ENCODE results near the gene MYOZ2. TPM values are rescaled to one million over a fixed set of nuclear protein-coding genes. Genes with fewer than 3 reads are reported as not detected.

MYOZ2 gene
- total and polyA plus RNA-seq, 2 of the 13 experiments (the other 11 are each of a cell fraction or from before 2014, with no cell fraction given), result 0.03 TPM; not detected in 1

DNA sequence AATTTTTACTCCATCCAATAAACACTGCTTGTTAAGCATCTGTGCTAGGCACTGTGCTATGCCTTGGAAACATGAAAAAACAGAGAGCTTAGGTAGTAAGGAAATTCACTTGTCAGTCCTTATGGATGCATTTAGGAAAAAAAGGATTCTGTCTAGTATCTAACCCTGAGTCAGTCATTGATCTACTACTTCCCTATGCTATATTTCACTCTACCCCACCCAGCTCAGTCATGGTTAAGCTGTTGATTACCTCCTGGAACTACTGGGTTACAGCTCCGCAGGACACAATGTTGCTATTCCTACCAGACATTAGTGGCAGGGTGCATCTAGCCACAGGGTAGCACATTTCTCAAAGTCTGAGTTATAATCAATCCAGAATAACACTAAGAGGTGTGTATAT lies 74.0 kb downstream of the MYOZ2 start (continued):
- no peak for TF ChIP-seq ZNF570 (CRISPR knock-in tag; IDR thresholded peaks at IDR 0.05; ENCODE audit: borderline replicate concordance)
- no peak for TF ChIP-seq BORCS8-MEF2B (CRISPR knock-in tag; IDR thresholded peaks at IDR 0.05)
- TF ChIP-seq GATAD2A (CRISPR knock-in tag; IDR thresholded peaks at IDR 0.05), result no peak
- TF ChIP-seq, protein P1, sequence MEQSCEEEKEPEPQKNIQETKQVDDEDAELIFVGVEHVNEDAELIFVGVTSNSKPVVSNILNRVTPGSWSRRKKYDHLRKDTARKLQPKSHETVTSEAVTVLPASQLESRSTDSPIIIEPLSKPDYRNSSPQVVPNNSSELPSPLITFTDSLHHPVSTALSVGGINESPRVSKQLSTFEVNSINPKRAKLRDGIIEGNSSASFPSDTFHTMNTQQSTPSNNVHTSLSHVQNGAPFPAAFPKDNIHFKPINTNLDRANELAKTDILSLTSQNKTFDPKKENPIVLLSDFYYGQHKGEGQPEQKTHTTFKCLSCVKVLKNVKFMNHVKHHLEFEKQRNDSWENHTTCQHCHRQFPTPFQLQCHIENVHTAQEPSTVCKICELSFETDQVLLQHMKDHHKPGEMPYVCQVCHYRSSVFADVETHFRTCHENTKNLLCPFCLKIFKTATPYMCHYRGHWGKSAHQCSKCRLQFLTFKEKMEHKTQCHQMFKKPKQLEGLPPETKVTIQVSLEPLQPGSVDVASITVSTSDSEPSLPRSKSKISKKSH (CRISPR knock-in tag; IDR thresholded peaks at IDR 0.05; ENCODE audit: borderline replicate concordance), result no peak

DNA sequence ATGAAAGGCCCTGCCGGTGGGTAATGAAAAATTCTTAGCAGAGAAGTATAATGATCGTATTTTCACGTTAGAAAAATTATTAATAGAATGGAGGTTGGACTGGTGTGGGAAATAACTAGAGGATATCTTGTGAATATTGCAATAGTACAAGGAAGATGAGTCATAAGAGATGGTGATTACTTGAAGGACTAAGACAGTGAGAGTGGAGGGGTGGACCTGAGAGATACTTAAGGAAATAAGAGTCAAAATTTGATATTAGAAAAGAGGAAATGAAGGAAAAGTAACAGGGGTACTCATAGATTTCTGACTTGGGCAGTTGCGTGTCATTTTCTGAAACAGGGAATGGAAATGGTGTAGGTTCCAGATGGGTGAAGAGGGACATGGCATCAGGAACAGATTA lies 75.1 kb downstream of the MYOZ2 start:
- DNase-seq (ENCODE audit: low spot score), result no peak
- H3K9me3 ChIP-seq (ENCODE audit: low read length), result no peaks in the 10 kb centered on the region
- CTCF ChIA-PET (ENCODE audit: low intra/inter-chr PET ratio, low total read pairs), result no interaction called here
- WGBS (ENCODE audit: low lambda C conversion rate), result 95% methylated on average over 4 of the region's 4 CpGs
- peaks cover 26% of the 10 kb centered on the region for H3K79me2 ChIP-seq (ENCODE audit: insufficient read depth, low read length)
- no peaks in the 10 kb centered on the region for H4K20me1 ChIP-seq (ENCODE audit: insufficient read depth, low read length)
- FAIRE-seq, result no peak
- no peaks in the 10 kb centered on the region; a peak in 1 of 5 replicates for H3K27me3 ChIP-seq (ENCODE audit: control insufficient read depth in 1 of 2, insufficient read depth in 2 of 2, low read length in 2 of 2)
- no peaks in the 10 kb centered on the region for H3K36me3 ChIP-seq (replicated peaks in 1 of 2; ENCODE audit: control insufficient read depth in 1 of 2, insufficient read depth in 2 of 2, low read length in 2 of 2)
- intact Hi-C loops (cut with micrococcal nuclease; ENCODE audit: unreplicated experiment) (loop anchor here (5.0 to 10.0 kb wide), 3 partner anchors 42 to 244 kb away; no protein-coding TSS in a partner anchor), in situ Hi-C loops (cut with HindIII; ENCODE audit: extremely low pct_ligation_motif_present, low pct_unique_long_range_greater_than_20kb) (loop anchor here (10.0 kb wide), 1 partner anchor 166 kb away; no protein-coding TSS in a partner anchor)
- no peak overlapping the region for H2AFZ ChIP-seq (ENCODE audit: low read length)
- no peak overlapping the region for H3K27ac ChIP-seq (ENCODE audit: extremely low read length, insufficient read depth, low read length)
- 0 out of 2 replicates have a peak overlapping the region, but pooled peaks have one; percentile 90 for H3K4me2 ChIP-seq (ENCODE audit: low read depth, low read length)
- H3K4me3 ChIP-seq (replicated peaks in 1 of 3; ENCODE audit: insufficient read depth in 1 of 3, low read depth in 2 of 3, low read length in 3 of 3), result no peak overlapping the region
- BruUV-seq (replicated peaks), result no TSS peak
- H3K4me1 ChIP-seq (ENCODE audit: insufficient read depth, low read length), result peaks cover 19% of the 10 kb centered on the region
- POLR2A ChIA-PET, result no interaction called here
- no peak for ATAC-seq
- H3K9ac ChIP-seq (ENCODE audit: insufficient read depth, low read depth, low read length), result peak overlapping the region; percentile 97; the same call in 1 of the 2 replicates
- no peak for TF ChIP-seq ZSCAN22 (CRISPR knock-in tag; IDR thresholded peaks at IDR 0.05)
- TF ChIP-seq CENPT (CRISPR knock-in tag; IDR thresholded peaks at IDR 0.05; ENCODE audit: low read depth), result no peak
- TF ChIP-seq, protein P2, sequence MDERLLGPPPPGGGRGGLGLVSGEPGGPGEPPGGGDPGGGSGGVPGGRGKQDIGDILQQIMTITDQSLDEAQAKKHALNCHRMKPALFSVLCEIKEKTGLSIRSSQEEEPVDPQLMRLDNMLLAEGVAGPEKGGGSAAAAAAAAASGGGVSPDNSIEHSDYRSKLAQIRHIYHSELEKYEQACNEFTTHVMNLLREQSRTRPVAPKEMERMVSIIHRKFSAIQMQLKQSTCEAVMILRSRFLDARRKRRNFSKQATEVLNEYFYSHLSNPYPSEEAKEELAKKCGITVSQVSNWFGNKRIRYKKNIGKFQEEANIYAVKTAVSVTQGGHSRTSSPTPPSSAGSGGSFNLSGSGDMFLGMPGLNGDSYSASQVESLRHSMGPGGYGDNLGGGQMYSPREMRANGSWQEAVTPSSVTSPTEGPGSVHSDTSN (CRISPR knock-in tag; IDR thresholded peaks at IDR 0.05), result no peak
- TF ChIP-seq, protein P3, sequence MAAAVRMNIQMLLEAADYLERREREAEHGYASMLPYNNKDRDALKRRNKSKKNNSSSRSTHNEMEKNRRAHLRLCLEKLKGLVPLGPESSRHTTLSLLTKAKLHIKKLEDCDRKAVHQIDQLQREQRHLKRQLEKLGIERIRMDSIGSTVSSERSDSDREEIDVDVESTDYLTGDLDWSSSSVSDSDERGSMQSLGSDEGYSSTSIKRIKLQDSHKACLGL (CRISPR knock-in tag; IDR thresholded peaks at IDR 0.05), result no peak
- TF ChIP-seq CC2D1A (CRISPR knock-in tag; IDR thresholded peaks at IDR 0.05), result no peak
- TF ChIP-seq, protein P4, sequence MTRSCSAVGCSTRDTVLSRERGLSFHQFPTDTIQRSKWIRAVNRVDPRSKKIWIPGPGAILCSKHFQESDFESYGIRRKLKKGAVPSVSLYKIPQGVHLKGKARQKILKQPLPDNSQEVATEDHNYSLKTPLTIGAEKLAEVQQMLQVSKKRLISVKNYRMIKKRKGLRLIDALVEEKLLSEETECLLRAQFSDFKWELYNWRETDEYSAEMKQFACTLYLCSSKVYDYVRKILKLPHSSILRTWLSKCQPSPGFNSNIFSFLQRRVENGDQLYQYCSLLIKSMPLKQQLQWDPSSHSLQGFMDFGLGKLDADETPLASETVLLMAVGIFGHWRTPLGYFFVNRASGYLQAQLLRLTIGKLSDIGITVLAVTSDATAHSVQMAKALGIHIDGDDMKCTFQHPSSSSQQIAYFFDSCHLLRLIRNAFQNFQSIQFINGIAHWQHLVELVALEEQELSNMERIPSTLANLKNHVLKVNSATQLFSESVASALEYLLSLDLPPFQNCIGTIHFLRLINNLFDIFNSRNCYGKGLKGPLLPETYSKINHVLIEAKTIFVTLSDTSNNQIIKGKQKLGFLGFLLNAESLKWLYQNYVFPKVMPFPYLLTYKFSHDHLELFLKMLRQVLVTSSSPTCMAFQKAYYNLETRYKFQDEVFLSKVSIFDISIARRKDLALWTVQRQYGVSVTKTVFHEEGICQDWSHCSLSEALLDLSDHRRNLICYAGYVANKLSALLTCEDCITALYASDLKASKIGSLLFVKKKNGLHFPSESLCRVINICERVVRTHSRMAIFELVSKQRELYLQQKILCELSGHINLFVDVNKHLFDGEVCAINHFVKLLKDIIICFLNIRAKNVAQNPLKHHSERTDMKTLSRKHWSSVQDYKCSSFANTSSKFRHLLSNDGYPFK (CRISPR knock-in tag; IDR thresholded peaks at IDR 0.05; ENCODE audit: borderline replicate concordance), result no peak
- TF ChIP-seq TBX2 (CRISPR knock-in tag; IDR thresholded peaks at IDR 0.05; ENCODE audit: borderline replicate concordance), result no peak
- no peak for TF ChIP-seq HOXA3 (CRISPR knock-in tag; IDR thresholded peaks at IDR 0.05)
- TF ChIP-seq WIZ (CRISPR knock-in tag; IDR thresholded peaks at IDR 0.05), result no peak
- TF ChIP-seq REL (CRISPR knock-in tag; conservative IDR thresholded peaks at IDR 0.05), result no peak
- TF ChIP-seq ZMYM2 (CRISPR knock-in tag; IDR thresholded peaks at IDR 0.05), result no peak
- no peak for TF ChIP-seq ZNF124 (CRISPR knock-in tag; IDR thresholded peaks at IDR 0.05)
- TF ChIP-seq JARID2 (CRISPR knock-in tag; IDR thresholded peaks at IDR 0.05; ENCODE audit: insufficient replicate concordance), result no peak
- TF ChIP-seq ZNF761 (CRISPR knock-in tag; conservative IDR thresholded peaks at IDR 0.05), result no peak
- TF ChIP-seq PAWR (CRISPR knock-in tag; IDR thresholded peaks at IDR 0.05; ENCODE audit: borderline replicate concordance), result no peak

Data from HepG2 (cell line).